HepG2 (cell line): ENCODE results near the gene LSM2. TPM values are rescaled to one million over a fixed set of nuclear protein-coding genes. Genes with fewer than 3 reads are reported as not detected.

Source experiments
- CBFB ChIP-seq: sonication (generic); formaldehyde crosslinking; IDR thresholded peaks from 2 replicates; pipeline ENCODE4 v1.4.0; 2020; ENCODE audit warnings: missing genetic modification reagents
- CENPT ChIP-seq: sonication (generic); formaldehyde crosslinking; IDR thresholded peaks from 2 replicates; pipeline ENCODE4 v1.8.0; 2022; ENCODE audit warnings: low read depth, mild to moderate bottlenecking, moderate library complexity, missing genetic modification reagents
- GPN1 ChIP-seq: sonication (generic); formaldehyde crosslinking; IDR thresholded peaks from 2 replicates; pipeline ENCODE4 v1.5.1; 2020; ENCODE audit warnings: missing genetic modification reagents, borderline replicate concordance
- MAFK ChIP-seq, 2 experiments: IDR thresholded peaks in 1 of 2; conservative IDR thresholded peaks in 1 of 2; 2 replicates each; pipeline ENCODE4 v1.6.1; 2011; ENCODE audit warnings: improper control_type of control experiment in 2 of 2, low read length in 2 of 2
- POLR2G ChIP-seq: fragments of 200-400 bp; formaldehyde crosslinking; IDR thresholded peaks from 2 replicates; pipeline ENCODE4 v1.6.1; 2018; ENCODE audit warnings: mild to moderate bottlenecking, low read depth, low read length, moderate library complexity
- SKI ChIP-seq: fragments of 450-650 bp; IDR thresholded peaks from one replicate; pipeline ENCODE4 v1.6.1; 2018; ENCODE audit warnings: mild to moderate bottlenecking; ENCODE audit not compliant: partially characterized antibody
- TARDBP ChIP-seq: sonication (generic); formaldehyde crosslinking; IDR thresholded peaks from 2 replicates; pipeline ENCODE4 v1.8.0; 2022; ENCODE audit warnings: mild to moderate bottlenecking, missing genetic modification reagents
- TFDP1 ChIP-seq: IDR thresholded peaks from 2 replicates; pipeline ENCODE4 v1.6.1; 2016; ENCODE audit warnings: missing compliant biosample characterization, missing genetic modification reagents, borderline replicate concordance
- TOPORS ChIP-seq: sonication (generic); formaldehyde crosslinking; IDR thresholded peaks from 2 replicates; pipeline ENCODE4 v1.8.0; 2023; ENCODE audit warnings: mild to moderate bottlenecking, missing genetic modification reagents
- ZBTB4 ChIP-seq: sonication (generic); formaldehyde crosslinking; IDR thresholded peaks from 2 replicates; pipeline ENCODE4 v1.4.0; 2020; ENCODE audit warnings: missing genetic modification reagents, mild to moderate bottlenecking, borderline replicate concordance
- ZNF281 ChIP-seq: sonication (generic); formaldehyde crosslinking; IDR thresholded peaks from 2 replicates; pipeline ENCODE4 v1.4.0; 2020; ENCODE audit warnings: missing genetic modification reagents, borderline replicate concordance
- ZNF496 ChIP-seq: sonication (generic); formaldehyde crosslinking; IDR thresholded peaks from 2 replicates; pipeline ENCODE4 v1.8.1; 2023; ENCODE audit warnings: mild to moderate bottlenecking, moderate library complexity, missing genetic modification reagents; ENCODE audit not compliant: insufficient replicate concordance
- ZNF646 ChIP-seq: sonication (generic); formaldehyde crosslinking; IDR thresholded peaks from 2 replicates; pipeline ENCODE4 v1.9.0; 2021; ENCODE audit warnings: mild to moderate bottlenecking, missing genetic modification reagents
- ZNF75D ChIP-seq: sonication (generic); formaldehyde crosslinking; IDR thresholded peaks from 2 replicates; pipeline ENCODE4 v1.8.1; 2023; ENCODE audit warnings: missing genetic modification reagents, mild to moderate bottlenecking, borderline replicate concordance
- ZSCAN9 ChIP-seq: IDR thresholded peaks from 2 replicates; pipeline ENCODE4 v1.6.1; 2016; ENCODE audit warnings: borderline replicate concordance
- polyA plus RNA-seq, 8 experiments: library from polyadenylated mRNA; depleted of rRNA in 3 of 8; stranded (reverse) in 7 of 8; unstranded in 1 of 8; fragments of >200 nt; fragmentation: Illumina TruSeq in 4 of 8; extraction: Trizol in 4 of 8; gene quantifications; 2 replicates each; pipeline versions ENCODE4 v1.2.1 to v1.2.3, GENCODE V29; 2011 to 2016; ENCODE audit warnings: low read depth in 4 of 8, missing spikeins in 1 of 8, mixed read lengths in 1 of 8; ENCODE audit not compliant: insufficient read depth in 1 of 8
- total RNA-seq, 5 experiments: library from RNA; depleted of rRNA; stranded (reverse); fragments of >200 nt; fragmentation: Illumina TruSeq; extraction: Trizol; gene quantifications; 2 replicates each; pipeline ENCODE4 v1.2.3, GENCODE V29; 2016; ENCODE audit warnings: low read depth in 1 of 5

The LSM2 gene
- total and polyA plus RNA-seq, 2 of the 13 experiments (the other 11 are each of a cell fraction or from before 2014, with no cell fraction given), result 69.4 to 90.5 TPM

GRCh38 chr6:31776989-31777666 lies 29.6 kb downstream of the LSM2 start, which contains the start of gene VWA7 (continued):
- TF ChIP-seq TFDP1 (peak; percentile 57; the same call in 1 of the 2 replicates), CBFB (CRISPR knock-in tag) (no peak), TARDBP (CRISPR knock-in tag) (peak; percentile 82), MAFK (conservative IDR thresholded peaks at IDR 0.05 in 1 of 2, IDR thresholded peaks at IDR 0.05 in 1 of 2; ENCODE audit: low read length in 2 of 2) (no peak), ZBTB4 (no peak), ZNF496 (CRISPR knock-in tag) (no peak), GPN1 (CRISPR knock-in tag) (no peak), ZNF646 (no peak), TOPORS (CRISPR knock-in tag) (no peak), CENPT (CRISPR knock-in tag) (no peak), ZNF281 (CRISPR knock-in tag) (peak; percentile 93), ZNF75D (CRISPR knock-in tag) (no peak), POLR2G (peak; percentile 82), ZSCAN9 (CRISPR knock-in tag) (0 out of 2 replicates have a peak, but pooled peaks have one; percentile 21), SKI (no peak)
